ENCODE results near the gene GTF3C2.
"Not testable (repeated sequence)": the region's sequence is repeated elsewhere in the genome, so short reads cannot be mapped to it uniquely, and the experiment has no call there.

Gene GTF3C2

DNA sequence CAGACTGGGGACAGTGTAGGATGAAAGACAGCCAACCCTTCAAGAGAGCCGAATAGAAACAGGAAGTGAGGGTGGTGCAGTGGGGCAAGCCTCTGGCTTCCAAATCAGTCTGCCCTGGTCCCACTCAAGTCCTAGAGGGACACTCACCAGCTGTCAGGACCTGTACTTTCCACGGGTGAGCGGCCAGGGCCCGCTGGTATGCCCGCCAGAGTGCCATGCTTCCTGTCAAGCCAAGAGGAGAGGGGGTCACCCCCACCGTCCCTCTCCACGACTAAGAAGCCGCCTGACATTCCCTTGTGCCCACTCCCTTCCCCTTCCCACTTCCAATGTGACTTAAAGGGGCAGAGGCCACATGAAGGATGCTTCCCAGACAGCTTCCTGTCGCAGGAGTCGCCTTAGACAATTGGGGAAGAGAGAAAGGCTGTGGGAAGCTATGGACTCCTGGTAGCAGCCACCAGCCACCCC, 34.2 kb downstream of the GTF3C2 start:
- DNase-seq: peak in 5 of 56 donors; percentile 26 to 51 (median 31)

DNA sequence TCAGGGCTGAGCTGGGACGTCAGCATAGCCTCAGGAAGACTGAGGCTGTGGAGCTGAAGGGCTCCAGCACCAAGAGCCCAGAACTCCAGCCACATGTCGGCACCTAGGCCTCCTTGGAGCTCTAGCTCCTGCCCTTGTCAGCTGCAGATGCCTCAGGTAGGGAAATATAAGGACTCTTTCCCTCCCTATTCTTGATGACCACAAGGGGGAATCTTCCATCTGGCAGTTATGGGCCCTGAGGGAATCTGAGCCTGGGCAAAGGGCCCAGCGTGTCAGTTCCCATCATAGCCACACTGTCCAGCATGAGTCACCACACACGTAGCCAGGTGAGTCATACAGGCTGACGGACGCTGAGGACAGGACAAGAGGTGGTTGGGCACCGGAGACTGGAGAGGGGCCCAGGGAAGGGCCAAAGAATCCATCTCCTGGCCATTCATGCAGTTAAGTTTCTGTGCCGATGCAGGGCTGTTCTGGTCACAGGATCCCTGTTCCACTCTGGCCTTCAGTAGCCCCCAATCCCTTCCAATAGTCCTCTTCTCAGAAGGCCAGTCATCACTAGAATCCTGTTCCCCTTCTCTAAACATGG, 35.5 kb downstream of the GTF3C2 start:
- peak in 2 of 56 donors; percentile 9 to 13 for DNase-seq

DNA sequence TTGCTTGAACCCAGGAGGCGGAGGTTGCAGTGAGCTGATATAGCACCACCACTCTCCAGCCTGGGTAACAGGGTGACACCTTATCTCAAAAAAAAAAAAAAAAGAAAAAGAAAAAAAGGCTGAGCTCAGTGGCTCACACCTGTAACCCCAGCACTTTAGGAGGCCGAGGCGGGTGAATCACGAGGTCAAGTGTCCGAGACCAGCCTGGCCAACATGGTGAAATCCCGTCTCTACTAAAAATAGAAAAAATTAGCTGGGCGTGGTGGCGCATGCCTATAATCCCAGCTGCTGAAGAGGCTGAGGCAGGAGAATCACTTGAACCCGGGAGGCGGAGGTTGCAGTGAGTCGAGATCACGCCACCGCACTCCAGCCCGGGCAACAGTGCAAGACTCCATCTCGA, 36.7 kb downstream of the GTF3C2 start:
- DNase-seq: not testable (repeated sequence)

DNA sequence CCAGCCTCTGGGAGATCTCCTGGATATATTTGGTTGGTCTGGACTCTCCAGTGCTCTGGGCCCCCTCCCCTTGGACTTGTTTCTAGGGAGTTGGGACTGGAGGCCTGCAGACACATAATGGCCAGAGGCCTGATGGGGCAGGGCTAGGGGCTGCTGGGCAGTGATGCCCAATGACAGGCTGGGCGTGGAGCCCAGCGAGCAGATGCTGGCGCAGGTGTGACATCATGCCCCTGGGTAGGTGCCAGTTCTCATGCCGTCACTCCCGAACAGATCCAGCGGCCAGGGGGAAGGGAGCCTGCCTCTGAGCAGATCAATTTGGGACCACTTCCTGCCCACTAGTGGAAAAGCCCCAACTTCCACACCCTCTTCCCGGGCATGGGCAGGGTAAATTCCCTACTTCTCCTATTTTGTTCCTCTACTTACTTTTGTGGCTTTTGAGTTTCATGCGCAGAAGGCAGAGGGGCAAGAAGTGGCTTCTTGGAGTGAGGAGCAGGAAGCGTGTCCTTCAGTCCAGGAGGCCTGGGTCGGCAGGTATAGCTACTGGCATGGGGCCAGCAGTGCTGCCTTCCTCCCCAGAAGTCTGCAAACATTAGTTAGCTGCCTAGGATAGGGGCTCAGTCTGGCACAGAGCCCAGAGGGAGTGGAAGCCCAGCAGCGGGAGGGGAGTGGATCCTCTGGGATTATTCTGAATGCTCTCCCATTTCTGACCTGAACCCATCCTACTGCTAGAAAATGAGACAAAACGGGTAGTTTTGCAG, 39.7 kb downstream of the GTF3C2 start:
- peak in 45 of 56 donors; percentile 4 to 73 (median 36) for DNase-seq

DNA sequence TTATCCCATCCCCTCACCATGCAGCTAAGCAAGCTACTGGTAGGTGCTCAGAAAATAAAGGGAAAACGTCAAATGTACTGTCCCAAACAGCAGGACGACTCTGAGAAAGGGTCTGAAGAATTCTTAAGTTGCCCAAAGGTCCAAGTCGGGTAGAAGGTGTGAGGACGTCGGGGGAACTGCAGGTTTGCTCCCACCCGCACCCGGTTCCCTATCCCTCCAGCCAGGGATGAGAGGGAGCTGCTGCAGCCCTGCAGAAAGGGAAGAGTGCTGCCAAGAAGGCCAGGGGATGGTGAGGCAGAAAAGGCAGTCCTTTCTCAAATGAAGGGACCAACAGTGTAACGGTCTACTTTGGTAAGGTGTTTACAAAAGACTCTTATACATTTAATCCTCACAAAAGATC, 41.4 kb downstream of the GTF3C2 start:
- DNase-seq: no peak

DNA sequence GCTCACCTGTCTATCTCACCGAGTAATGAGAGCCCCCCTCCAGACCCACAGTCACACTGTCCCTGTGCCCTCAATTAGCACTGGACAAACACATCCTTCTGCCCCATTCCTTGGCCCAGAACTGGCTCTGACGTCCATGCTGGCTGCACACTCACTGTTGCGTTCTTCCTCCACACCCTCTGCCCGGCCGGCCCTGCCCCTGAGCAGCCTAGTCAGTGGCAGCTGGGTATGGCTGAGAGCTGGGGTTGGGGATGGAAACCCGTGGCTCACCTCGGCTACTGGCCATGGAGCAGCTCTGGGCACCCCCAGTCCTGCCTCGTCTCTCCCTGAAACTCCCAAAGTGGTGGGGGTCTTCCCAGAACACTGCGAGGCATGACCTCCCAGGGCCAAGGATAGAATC, 41.9 kb downstream of the GTF3C2 start:
- DNase-seq: no peak

DNA sequence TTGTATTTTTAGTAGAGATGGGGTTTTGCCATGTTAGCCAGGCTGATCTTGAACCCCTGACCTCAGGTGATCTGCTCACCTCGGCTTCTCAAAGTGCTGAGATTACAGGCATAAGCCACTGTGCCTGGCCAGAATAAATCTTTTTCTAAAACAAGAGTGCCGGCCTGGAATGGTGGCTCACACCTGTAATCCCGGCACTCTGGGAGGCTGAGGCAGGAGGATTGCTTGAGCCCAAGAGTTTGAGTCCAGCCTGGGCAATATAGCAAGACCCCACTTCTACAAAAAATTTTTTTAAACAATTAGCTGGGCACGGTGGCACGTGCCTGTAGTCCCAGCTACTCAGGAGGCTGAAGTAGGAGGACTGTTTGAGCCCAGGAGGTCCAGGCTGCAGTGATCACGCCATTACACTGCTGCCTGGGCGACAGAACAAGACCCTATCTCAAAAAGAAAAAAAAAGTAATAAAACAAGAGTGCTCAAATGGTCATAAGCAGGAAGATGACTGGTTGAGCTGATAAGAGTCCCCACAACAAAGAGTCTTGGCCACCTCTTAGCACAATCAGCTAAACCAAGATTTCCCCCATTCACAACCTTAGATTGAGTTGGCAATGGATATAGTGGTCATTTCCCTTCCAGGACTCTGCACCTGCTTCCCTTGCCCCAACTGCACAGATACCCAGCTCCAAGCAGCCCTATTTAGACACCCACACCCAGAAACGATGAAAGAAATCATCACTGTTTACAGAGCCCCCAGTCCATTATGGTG, 42.5 kb downstream of the GTF3C2 start:
- DNase-seq: no peak

DNA sequence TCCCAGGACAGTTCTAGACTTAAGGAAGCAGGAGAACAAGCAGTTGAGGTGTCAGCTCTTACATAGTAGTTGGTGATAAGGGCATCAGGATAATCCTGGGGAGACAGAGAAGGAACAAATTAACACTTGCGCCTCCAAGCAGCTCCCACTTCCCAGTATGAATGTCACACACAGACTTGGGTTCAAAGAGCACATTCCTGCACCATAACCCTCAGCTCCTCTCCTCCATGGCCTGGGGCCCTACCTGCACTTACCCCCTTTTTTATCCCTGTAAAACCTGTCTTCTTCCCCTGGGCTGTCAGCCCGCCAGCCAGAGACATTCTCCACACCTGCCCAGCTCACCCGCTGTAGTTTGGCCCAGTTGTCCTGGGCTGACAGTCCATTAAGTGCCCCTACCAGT, 44.4 kb downstream of the GTF3C2 start:
- DNase-seq: no peak

DNA sequence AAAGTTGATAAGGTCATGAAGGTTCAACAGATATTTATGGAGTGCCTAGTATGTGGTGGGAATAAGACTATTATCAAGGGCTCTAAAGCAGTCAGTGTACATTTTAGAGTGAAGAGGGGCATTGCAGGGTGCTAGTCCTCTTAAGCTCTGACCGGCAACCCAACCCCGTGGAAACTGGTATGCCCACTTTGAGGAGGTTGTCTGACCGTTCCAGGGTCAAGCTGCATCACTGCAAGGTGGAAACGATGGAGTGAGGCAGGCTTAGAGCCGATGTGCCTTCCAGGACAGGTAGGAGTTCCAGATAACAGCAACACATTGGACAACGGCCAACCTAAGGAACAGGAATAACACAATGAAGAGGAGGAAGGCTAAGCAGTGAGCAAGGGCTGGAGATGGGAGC, 46.9 kb downstream of the GTF3C2 start:
- no peak for DNase-seq

DNA sequence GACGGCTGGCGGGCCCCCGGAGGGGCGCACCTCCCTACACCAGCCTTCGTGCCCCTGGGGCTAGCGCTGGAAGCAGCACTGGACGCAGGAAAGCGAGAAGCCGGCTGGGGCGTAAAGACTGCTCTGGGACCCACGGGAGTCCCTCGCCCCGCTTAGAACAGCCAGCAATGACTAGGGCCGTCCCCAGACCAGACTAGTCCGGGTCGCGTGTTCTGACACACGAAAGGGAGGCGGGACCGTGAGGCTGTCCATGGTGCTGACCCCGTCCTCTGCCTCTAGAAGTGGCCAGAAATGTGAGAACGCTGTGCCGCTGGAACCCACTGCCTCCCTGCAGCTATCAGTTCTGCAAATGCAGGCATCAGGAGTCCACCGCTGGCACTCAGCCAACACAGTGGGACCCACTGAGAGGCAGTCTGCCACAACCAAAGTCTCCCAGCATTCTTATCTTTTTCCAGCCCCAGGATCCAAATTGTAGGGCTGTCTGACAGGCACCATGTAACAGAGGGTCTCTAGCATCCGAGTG, 48.1 kb downstream of the GTF3C2 start, which contains the start of gene UCN:
TSS of gene UCN (minus strand) at position 87 of the 523 bp plus-strand sequence. CDS start 550 bp downstream, outside the sequence.
- no peak for DNase-seq

DNA sequence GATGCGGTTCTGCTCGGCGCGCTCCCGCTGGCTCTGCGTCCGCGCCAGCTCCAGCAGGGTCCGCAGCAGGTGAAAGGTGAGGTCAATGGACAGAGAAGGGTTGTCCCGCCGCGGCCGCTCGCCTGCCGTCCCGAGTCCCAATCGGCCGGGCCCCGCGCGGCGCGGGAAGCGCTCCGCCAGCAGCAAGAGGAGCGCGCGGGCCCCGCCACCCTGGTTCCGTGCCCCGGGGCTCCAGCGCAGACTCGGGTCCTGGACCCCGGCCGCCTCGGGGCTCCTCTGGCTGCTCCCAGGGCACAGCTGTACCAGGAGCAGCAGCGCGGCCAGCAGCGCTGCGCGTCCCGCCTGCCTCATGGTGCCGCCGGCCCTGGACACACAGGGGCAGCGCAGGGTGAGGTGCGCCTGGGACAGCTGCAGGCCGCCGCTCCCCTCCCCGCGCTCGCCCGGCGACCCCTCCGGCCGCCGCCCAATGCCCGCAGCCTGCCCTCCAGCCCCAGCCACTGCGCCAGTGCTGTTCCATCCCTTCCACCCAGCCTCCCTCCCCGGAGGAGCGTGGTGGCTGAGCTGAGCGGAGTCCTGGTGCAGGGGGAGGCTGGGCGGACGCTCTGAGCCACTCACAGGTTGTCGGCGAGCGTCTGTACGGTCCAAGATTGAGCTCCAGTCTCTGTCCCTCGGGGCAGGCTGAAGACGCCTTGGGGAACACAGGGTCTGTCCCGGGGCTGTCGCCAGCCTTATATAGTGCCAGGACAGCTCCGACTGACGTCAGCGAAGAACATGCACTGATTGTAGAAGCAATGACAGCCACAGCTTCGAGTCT, 48.8 kb downstream of the GTF3C2 start:
- DNase-seq: no peak

DNA sequence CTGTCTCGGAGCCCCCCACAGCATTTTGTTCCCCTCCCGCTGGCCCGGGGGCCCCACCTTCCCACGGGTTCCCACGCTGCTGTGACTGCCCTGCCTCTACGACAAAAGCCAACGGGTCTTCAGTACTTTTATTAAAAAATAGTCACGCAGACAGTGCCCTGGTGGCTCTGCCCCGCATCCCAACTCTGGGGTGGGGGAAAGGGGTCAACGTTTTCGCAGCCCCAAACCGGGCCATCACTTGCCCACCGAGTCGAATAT, 49.3 kb downstream of the GTF3C2 start:
- no peak for DNase-seq

DNA sequence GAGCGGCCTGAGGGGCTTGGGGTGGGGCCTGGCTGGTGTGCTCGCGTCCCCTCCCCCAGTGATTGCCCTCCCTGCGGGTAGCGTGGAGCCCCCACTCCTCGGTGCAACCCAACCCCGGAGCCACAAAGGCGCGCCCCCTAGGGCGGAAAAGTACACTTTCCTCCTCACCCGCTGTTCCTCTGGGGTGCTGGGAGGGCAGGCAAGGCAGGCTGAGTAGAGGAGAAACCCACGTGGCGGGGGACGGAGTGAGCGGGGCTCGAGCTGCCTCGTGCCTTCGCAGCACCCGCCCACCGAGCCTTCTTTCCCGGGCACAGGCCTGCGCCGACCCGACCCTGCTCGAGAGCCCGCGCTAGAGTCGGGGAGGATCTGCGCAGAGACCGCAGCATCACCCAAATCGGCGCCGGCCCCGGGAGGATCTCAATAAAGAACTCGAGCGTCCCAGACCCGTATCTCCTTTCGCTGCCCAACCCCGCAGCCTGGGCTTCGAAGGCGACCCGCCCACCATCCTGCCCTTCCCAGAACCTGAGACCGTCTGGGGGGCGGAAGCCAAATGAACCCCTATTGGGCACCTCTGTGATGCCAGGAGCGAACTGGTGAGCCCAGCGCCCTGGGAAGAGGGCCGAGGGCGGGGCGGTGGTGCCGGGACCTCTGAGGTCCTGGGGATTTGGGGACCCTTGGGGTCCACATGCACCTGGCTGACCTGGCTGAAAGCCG, 49.8 kb downstream of the GTF3C2 start:
- no peak for DNase-seq

DNA sequence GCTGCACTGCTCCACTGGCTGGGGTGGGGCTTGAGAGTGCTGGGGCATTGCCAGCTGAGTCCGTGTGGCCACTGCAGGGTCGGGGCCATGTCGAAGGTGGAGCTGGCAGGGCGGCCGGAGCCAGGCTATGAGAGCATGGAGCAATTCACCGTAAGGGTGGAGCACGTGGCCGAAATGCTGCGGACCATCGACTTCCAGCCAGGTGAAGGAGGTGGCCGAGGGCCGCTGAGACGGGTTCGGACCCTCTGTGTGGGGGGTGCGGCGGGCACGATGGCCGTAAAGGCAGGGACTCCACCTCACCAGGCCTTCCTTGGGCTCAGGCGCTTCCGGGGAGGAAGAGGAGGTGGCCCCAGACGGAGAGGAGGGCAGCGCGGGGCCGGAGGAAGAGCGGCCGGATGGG, 50.4 kb downstream of the GTF3C2 start:
- DNase-seq: no peak

DNA sequence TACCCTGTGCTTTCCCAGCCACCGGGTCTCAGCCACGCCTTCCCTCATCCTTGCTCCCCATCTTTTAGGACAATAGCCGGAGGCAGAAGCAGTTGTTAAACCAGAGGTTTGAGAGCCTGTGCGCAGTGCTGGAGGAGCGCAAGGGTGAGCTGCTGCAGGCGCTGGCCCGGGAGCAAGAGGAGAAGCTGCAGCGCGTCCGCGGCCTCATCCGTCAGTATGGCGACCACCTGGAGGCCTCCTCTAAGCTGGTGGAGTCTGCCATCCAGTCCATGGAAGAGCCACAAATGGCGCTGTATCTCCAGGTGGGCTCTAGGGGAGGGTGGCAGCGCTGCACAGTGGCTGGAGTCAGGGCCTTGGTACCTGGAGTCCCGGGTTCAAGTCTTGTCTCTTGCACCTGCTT, 51.0 kb downstream of the GTF3C2 start:
- no peak for DNase-seq

DNA sequence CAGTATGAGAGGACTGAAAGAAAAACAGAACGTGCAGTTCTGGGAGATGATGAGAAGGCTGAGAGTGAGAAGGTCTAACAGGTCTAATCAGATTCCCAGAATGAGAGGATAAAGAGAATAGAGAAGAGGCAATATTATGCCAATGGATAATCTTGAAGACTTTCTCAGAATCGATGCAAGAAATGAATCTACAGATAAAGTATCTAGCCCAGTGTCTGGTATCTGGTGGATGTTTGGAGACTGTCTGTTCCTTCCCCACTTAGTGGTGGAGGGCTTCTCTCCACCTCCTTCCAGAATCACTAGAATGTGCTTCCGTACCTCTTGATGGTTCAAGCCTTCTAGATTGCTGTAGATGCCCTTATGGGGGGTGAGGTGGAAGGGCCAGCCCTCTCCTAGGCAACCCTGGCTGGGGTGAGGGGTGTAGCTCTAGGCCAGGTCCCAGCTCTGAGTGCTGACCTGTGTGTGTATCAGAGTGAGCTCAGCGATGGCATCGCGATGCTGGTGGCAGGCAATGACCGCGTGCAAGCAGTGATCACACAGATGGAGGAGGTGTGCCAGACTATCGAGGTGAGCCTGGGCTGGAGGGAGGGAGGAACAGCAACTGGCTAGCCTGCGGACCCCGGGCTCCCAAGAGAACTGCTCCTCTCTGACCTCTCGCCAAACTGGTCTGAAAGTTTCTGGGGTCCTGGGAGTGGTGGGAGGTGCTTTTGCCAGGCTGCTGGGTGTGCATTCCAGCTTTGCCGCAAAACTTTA, 51.9 kb downstream of the GTF3C2 start:
- DNase-seq: no peak

DNA sequence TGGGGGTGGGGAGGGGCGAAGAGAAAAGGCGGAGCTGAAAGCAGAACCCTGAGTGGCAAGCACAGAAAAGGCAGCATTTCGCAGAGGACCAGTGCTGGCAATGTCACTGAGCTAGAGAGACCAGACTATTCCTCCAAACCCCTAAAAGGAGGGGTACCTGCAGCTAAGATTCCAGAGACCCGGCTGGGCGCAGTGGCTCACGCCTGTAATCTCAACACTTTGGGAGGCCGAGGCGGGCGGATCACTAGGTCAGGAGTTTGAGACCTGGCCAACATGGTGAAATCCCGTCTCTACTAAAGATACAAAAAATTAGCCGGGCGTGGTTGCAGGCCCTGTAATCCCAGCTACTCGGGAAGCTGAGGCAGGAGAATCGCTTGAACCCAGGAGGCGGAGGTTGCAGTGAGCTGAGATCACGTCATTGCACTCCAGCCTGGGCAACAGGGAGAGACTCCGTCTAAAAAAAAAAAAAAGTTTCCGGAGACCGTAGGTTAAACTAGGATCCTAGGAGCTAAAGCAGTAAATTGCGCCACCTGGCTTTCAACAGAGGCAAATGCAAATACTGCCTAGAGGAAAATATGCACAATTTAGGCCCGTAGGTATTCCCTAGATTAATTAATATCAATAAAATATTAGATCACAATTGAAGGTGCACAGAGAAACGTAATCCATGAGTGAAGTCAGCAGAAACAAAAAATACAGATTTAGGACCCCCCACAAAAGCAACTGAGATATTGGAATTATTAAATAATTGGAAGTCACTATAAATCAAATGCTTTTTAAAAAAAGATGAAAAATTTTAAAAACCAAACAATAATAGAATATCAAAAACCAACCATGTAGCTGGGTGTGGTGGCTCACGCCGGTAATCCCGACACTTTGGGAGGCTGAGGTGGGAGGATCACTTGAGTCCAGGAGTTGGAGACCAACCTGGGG, 53.2 kb downstream of the GTF3C2 start:
- peak in 8 of 56 donors; percentile 4 to 36 (median 15) for DNase-seq

DNA sequence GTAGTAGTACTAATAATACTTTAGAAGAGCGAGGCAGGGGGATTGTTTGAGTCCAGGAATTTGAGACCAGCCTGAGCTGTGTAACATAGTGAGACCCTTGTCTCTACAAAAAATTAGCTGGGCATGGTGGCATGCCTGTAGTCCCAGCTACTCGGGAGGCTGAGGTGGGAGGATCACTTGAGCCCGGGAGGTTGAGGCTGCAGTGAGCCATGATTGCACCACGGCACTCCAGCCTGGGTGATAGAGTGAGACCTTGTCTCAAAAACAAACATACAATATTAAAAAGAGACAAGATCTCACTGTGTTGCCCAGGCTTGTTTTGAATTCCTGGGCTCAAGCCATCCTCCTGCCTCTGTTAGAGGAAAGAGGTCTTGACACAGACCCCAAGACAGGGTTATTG, 56.0 kb downstream of the GTF3C2 start:
- not testable (repeated sequence) for DNase-seq

Measured in nucleus accumbens (tissue), 56 donors.